Endothelial cell of umbilical vein (primary cell): Measurements from ENCODE around the gene LTBP1. TPM values are rescaled to one million over a fixed set of nuclear protein-coding genes. Genes with fewer than 3 reads are reported as not detected.

ENCODE experiments used
- BruUV-seq: library from RNA; stranded (reverse); fragments of 400-500 nt; replicated peaks from 2 replicates; lab custom pipeline; 2021; lab: Mats Ljungman, UMichigan
- CTCF ChIA-PET: fragments of 300-600, 350-600 bp; sonication (Branson Sonifier 250); formaldehyde crosslinking; loops from one replicate; lab custom pipeline; 2021; ENCODE audit warnings: antibody characterized with exemption, inconsistent platforms; lab: Charles Lee
- POLR2A ChIA-PET: fragments of 300-600, 350-600 bp; sonication (Branson Sonifier 250); formaldehyde crosslinking; loops from one replicate; lab custom pipeline; 2021; ENCODE audit warnings: antibody characterized with exemption, inconsistent platforms; lab: Charles Lee
- DNase-seq: peaks from one replicate; pipeline ENCODE4 v3.0.0-alpha.2; 2011; ENCODE audit warnings: low read depth, low spot score
- FAIRE-seq: peaks from 2 replicates; lab custom pipeline; 2011; peaks lifted over from hg19 to GRCh38; lab: Jason Lieb, UNC
- H2AFZ ChIP-seq: 2 replicates; pipeline ENCODE4 v1.6.0; 2012; ENCODE audit warnings: low read depth, low read length, control low read depth, inconsistent platforms
- H3K27ac ChIP-seq: 2 replicates; pipeline ENCODE4 v1.5.1; 2011; ENCODE audit warnings: low read depth, mild to moderate bottlenecking, control low read depth, low read length, moderate library complexity; ENCODE audit not compliant: insufficient read depth
- H3K27me3 ChIP-seq, 2 experiments: 2 replicates each; pipeline versions ENCODE4 v1.6.0 to v1.6.1; 2011; ENCODE audit warnings: low read length in 2 of 2, mixed read lengths in 1 of 2; ENCODE audit not compliant: control insufficient read depth in 2 of 2, insufficient read depth in 2 of 2
- H3K36me3 ChIP-seq, 2 experiments: 2 replicates in 1 of 2; 3 replicates in 1 of 2; pipeline ENCODE4 v1.5.1; 2011; ENCODE audit warnings: low read length in 2 of 2, mild to moderate bottlenecking in 1 of 2, moderate library complexity in 1 of 2; ENCODE audit not compliant: control insufficient read depth in 2 of 2, insufficient read depth in 2 of 2; ENCODE audit errors: extremely low read depth in 1 of 2
- H3K4me1 ChIP-seq: 3 replicates; pipeline ENCODE4 v1.5.1; 2011; ENCODE audit warnings: mild to moderate bottlenecking, low read length; ENCODE audit not compliant: control insufficient read depth, insufficient read depth; ENCODE audit errors: extremely low read depth
- H3K4me2 ChIP-seq: 2 replicates; pipeline ENCODE4 v1.6.1; 2011; ENCODE audit warnings: low read length, control low read depth, mixed read lengths; ENCODE audit not compliant: insufficient read depth
- H3K4me3 ChIP-seq, 3 experiments: fragments of 200-600 bp in 1 of 3; sonication (generic), shearing (Covaris generic) in 1 of 3; replicated peaks in 1 of 3; 2 replicates each; pipeline ENCODE4 v1.5.1; 2011 to 2016; ENCODE audit warnings: control low read depth in 3 of 3, low read length in 3 of 3, mild to moderate bottlenecking in 2 of 3, inconsistent platforms in 1 of 3, low read depth in 1 of 3, moderate library complexity in 1 of 3; ENCODE audit not compliant: insufficient read depth in 1 of 3
- H3K79me2 ChIP-seq: 2 replicates; pipeline ENCODE4 v1.6.0; 2012; ENCODE audit warnings: low read length, inconsistent platforms; ENCODE audit not compliant: control insufficient read depth, insufficient read depth
- H3K9ac ChIP-seq: replicated peaks from 2 replicates; pipeline ENCODE3; 2011; ENCODE audit warnings: low read length, control low read depth; ENCODE audit not compliant: insufficient read depth; ENCODE audit errors: extremely low read depth
- H3K9me1 ChIP-seq: replicated peaks from 3 replicates; pipeline ENCODE4 v1.6.0; 2011; ENCODE audit warnings: mild to moderate bottlenecking, low read length; ENCODE audit not compliant: control insufficient read depth, insufficient read depth; ENCODE audit errors: extremely low read depth
- H3K9me3 ChIP-seq: replicated peaks from 2 replicates; pipeline ENCODE4 v1.5.1; 2012; ENCODE audit warnings: low read length, inconsistent platforms; ENCODE audit not compliant: control insufficient read depth, insufficient read depth
- H4K20me1 ChIP-seq: replicated peaks from 2 replicates; pipeline ENCODE3; 2011; ENCODE audit warnings: mild to moderate bottlenecking, low read length; ENCODE audit not compliant: control insufficient read depth, insufficient read depth; ENCODE audit errors: extremely low read depth
- EZH2 ChIP-seq: IDR thresholded peaks from 2 replicates; pipeline ENCODE4 v1.6.1; 2012; ENCODE audit warnings: borderline replicate concordance, low read depth, mild to moderate bottlenecking, moderate library complexity, low read length, inconsistent platforms; ENCODE audit not compliant: severe bottlenecking
- FOS ChIP-seq: IDR thresholded peaks from 2 replicates; pipeline ENCODE4 v1.6.1; 2011; ENCODE audit warnings: mild to moderate bottlenecking, low read length, moderate library complexity, borderline replicate concordance; ENCODE audit not compliant: insufficient read depth
- GATA2 ChIP-seq: IDR thresholded peaks from 2 replicates; pipeline ENCODE4 v1.7.0; 2011; ENCODE audit warnings: low read depth, mild to moderate bottlenecking, moderate library complexity, mixed read lengths, low read length; ENCODE audit not compliant: insufficient read length, insufficient read depth
- JUN ChIP-seq: IDR thresholded peaks from 2 replicates; pipeline ENCODE4 v1.6.1; 2011; ENCODE audit warnings: borderline replicate concordance, low read depth; ENCODE audit not compliant: insufficient read length, insufficient read depth
- MYC ChIP-seq: IDR thresholded peaks from one replicate; pipeline ENCODE4 v1.6.1; 2011; ENCODE audit warnings: mild to moderate bottlenecking, low read depth, low read length
- POLR2A ChIP-seq: IDR thresholded peaks from 2 replicates; pipeline ENCODE4 v1.6.1; 2012; ENCODE audit warnings: low read depth, mild to moderate bottlenecking, control low read depth, low read length
- POLR2AphosphoS5 ChIP-seq: IDR thresholded peaks from 2 replicates; pipeline ENCODE4 v1.6.1; 2012; ENCODE audit warnings: low read depth, mild to moderate bottlenecking, control low read depth, low read length, moderate library complexity; ENCODE audit not compliant: insufficient read depth
- dilution Hi-C: fragments of 300-500 bp; cut with MboI; formaldehyde crosslinking; loops from one replicate; pipeline ENCODE4 v1.15.0; 2019; ENCODE audit warnings: low sequenced_read_pairs; ENCODE audit not compliant: extremely low pct_ligation_motif_present
- intact Hi-C: fragments of 100-400 bp; cut with micrococcal nuclease; formaldehyde crosslinking; loops from one replicate; pipeline ENCODE4 v1.10.0; 2022
- polyA plus RNA-seq, 4 experiments: library from polyadenylated mRNA; depleted of rRNA in 3 of 4; stranded (reverse) in 3 of 4; unstranded in 1 of 4; fragments of >200 nt; gene quantifications; 2 replicates each; pipeline versions ENCODE4 v1.2.1 to v1.2.3, GENCODE V29; 2011 to 2012; ENCODE audit warnings: missing spikeins in 1 of 4
- total RNA-seq: library from RNA; stranded (reverse); gene quantifications from 2 replicates; pipeline ENCODE4 v1.2.3, GENCODE V29; 2021
- TF ChIP-seq, protein P1 (sequence below), 2 donors: IDR thresholded peaks; 1 replicate in 1 of 2; 2 replicates in 1 of 2; pipeline ENCODE4 v1.5.1; 2011; ENCODE audit warnings: low read length in 2 of 2, mild to moderate bottlenecking in 2 of 2, moderate library complexity in 2 of 2, control low read depth in 1 of 2, inconsistent platforms in 1 of 2, low read depth in 1 of 2; ENCODE audit not compliant: insufficient read depth in 1 of 2; ENCODE audit errors: extremely low read depth in 1 of 2
- TF ChIP-seq, protein P2 (sequence below): IDR thresholded peaks from 2 replicates; pipeline ENCODE4 v1.6.1; 2011; ENCODE audit not compliant: insufficient read depth, insufficient read length

LTBP1 gene
- total and polyA plus RNA-seq, 2 donors (not counting 3 experiments of a cell fraction or from before 2014, with no cell fraction given) = 57.4 to 68.2 TPM

DNA sequence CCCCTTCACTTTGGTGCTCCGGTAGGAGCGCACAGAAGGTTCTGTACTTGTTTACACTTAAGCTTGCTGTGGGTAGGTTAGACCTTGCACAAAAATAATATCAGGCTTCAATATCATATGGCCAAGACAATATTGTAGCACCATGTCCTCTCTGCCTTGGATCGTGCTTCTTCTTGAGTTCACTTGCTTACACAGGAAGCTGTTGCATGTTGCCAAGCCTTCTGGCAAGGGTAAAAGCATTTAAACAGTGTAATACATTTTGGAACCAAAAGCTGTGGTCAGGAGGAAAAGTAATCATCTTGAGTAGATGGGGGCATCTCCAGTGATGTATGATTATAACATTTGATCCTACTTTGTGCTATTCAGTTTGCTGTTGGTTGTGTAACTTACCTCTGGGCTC lies 197.5 kb downstream of the LTBP1 start:
- dilution Hi-C loops (no loop called here), intact Hi-C loops (no loop called here)
- no peaks in the 10 kb centered on the region for H3K4me1 ChIP-seq
- TF ChIP-seq EZH2 (no peak), POLR2A (no peak), MYC (no peak), GATA2 (no peak), JUN (no peak), FOS (no peak), POLR2AphosphoS5 (no peak)
- TF ChIP-seq, protein P1, sequence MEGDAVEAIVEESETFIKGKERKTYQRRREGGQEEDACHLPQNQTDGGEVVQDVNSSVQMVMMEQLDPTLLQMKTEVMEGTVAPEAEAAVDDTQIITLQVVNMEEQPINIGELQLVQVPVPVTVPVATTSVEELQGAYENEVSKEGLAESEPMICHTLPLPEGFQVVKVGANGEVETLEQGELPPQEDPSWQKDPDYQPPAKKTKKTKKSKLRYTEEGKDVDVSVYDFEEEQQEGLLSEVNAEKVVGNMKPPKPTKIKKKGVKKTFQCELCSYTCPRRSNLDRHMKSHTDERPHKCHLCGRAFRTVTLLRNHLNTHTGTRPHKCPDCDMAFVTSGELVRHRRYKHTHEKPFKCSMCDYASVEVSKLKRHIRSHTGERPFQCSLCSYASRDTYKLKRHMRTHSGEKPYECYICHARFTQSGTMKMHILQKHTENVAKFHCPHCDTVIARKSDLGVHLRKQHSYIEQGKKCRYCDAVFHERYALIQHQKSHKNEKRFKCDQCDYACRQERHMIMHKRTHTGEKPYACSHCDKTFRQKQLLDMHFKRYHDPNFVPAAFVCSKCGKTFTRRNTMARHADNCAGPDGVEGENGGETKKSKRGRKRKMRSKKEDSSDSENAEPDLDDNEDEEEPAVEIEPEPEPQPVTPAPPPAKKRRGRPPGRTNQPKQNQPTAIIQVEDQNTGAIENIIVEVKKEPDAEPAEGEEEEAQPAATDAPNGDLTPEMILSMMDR (IDR thresholded peaks at IDR 0.05; ENCODE audit: extremely low read depth in 1 of 2, insufficient read depth in 1 of 2, low read depth in 1 of 2, low read length in 2 of 2) = no peak
- TF ChIP-seq, protein P2, sequence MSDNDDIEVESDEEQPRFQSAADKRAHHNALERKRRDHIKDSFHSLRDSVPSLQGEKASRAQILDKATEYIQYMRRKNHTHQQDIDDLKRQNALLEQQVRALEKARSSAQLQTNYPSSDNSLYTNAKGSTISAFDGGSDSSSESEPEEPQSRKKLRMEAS = no peak
- no peak for FAIRE-seq
- no peaks in the 10 kb centered on the region for H3K79me2 ChIP-seq
- no peaks in the 10 kb centered on the region for H3K9me3 ChIP-seq
- H3K27ac ChIP-seq = no peak overlapping the region
- no peaks in the 10 kb centered on the region for H3K27me3 ChIP-seq
- H2AFZ ChIP-seq = no peak overlapping the region
- no peak overlapping the region for H3K4me2 ChIP-seq
- no TSS peak for BruUV-seq
- POLR2A ChIA-PET = no interaction called here
- no peaks in the 10 kb centered on the region for H3K9me1 ChIP-seq
- CTCF ChIA-PET = interaction anchor here (1.5 kb wide), 1 partner anchor 297 kb away, joined by 4 read pairs; no protein-coding TSS in a partner anchor
- DNase-seq = no peak
- no peaks in the 10 kb centered on the region for H4K20me1 ChIP-seq
- H3K4me3 ChIP-seq = no peak overlapping the region
- H3K9ac ChIP-seq = no peak overlapping the region
- H3K36me3 ChIP-seq = no peaks in the 10 kb centered on the region
